CD4-positive, alpha-beta T cell treated with Interleukin-17A for 4 hours (primary cell): ENCODE data around the gene CHD2.
"Not testable (repeated sequence)": the region's sequence is repeated elsewhere in the genome, so short reads cannot be mapped to it uniquely, and the experiment has no call there.

Source experiments
- DNase-seq: peaks from one replicate; pipeline ENCODE4 v3.0.0-alpha.2; 2020; ENCODE audit warnings: mixed read lengths

Gene CHD2

GRCh38 chr15:93024716-93025624, 124.8 kb downstream of the CHD2 start:
- DNase-seq = no peak

GRCh38 chr15:93025625-93025982, 125.5 kb downstream of the CHD2 start:
- no peak for DNase-seq

GRCh38 chr15:93026380-93026817, 126.3 kb downstream of the CHD2 start:
- no peak for DNase-seq

- DNase-seq = no peak
Measured at GRCh38 chr15:93027413-93027812, 127.3 kb downstream of the CHD2 start.

- no peak for DNase-seq
Measured at GRCh38 chr15:93028111-93028631, 128.0 kb downstream of the CHD2 start.

- DNase-seq = no peak
Measured at GRCh38 chr15:93028632-93029213, 128.6 kb downstream of the CHD2 start.

GRCh38 chr15:93029214-93029835, 129.2 kb downstream of the CHD2 start:
- no peak for DNase-seq

- no peak for DNase-seq
Measured at GRCh38 chr15:93029836-93030429, 129.8 kb downstream of the CHD2 start.

GRCh38 chr15:93030430-93031102, 130.4 kb downstream of the CHD2 start:
- peak; percentile 70 for DNase-seq

GRCh38 chr15:93031103-93031464, 131.0 kb downstream of the CHD2 start:
- no peak for DNase-seq

GRCh38 chr15:93031557-93032384, 131.6 kb downstream of the CHD2 start:
- DNase-seq = not testable (repeated sequence)

- DNase-seq = not testable (repeated sequence)
Measured at GRCh38 chr15:93032515-93033206, 132.5 kb downstream of the CHD2 start.

- DNase-seq = no peak
Measured at GRCh38 chr15:93033434-93034045, 133.4 kb downstream of the CHD2 start.

- DNase-seq = no peak
Measured at GRCh38 chr15:93034512-93034911, 134.4 kb downstream of the CHD2 start.

GRCh38 chr15:93035092-93035915, 135.2 kb downstream of the CHD2 start:
- no peak for DNase-seq

- DNase-seq = peak; percentile 54
Measured at GRCh38 chr15:93035953-93036810, 136.1 kb downstream of the CHD2 start.

GRCh38 chr15:93036951-93037819, 137.1 kb downstream of the CHD2 start:
- no peak for DNase-seq
